Esophagus squamous epithelium (tissue), 4 donors: Measurements from ENCODE around the gene C1orf21.

Experiments used
- CTCF ChIP-seq, 6 experiments: fragments of 450-650 bp in 4 of 6; fragments of 200-600 bp in 2 of 6; sonication (generic) in 2 of 6; IDR thresholded peaks; one replicate each; pipeline ENCODE4 v1.5.1; 2016 to 2019; ENCODE audit warnings: antibody characterized with exemption in 6 of 6, mild to moderate bottlenecking in 4 of 6, moderate library complexity in 4 of 6
- POLR2A ChIP-seq, 4 donors: fragments of 450-650 bp; IDR thresholded peaks; one replicate each; pipeline ENCODE4 v1.6.1; 2017; ENCODE audit warnings: antibody characterized with exemption in 4 of 4, mild to moderate bottlenecking in 4 of 4, moderate library complexity in 3 of 4

- TF ChIP-seq POLR2A (IDR thresholded peaks at IDR 0.05) (no peak), CTCF (IDR thresholded peaks at IDR 0.05) (no peak)
Observed at GRCh38 chr1:184524248-184524647, 137.4 kb downstream of the C1orf21 start.
